SU-DHL-6 (cell line): Measurements from ENCODE around the gene TMEM80.

Experiments used
- H2AFZ ChIP-seq: fragments of 200-600 bp; sonication (generic); 2 replicates; pipeline ENCODE4 v1.6.1; 2014; ENCODE audit warnings: low read depth, mild to moderate bottlenecking, moderate library complexity, mixed read lengths, antibody characterized with exemption, low read length; ENCODE audit not compliant: severe bottlenecking
- H3F3A ChIP-seq: fragments of 200-600 bp; shearing (Covaris generic); 2 replicates; pipeline ENCODE4 v1.6.0; 2016; ENCODE audit warnings: antibody characterized with exemption, mild to moderate bottlenecking; ENCODE audit not compliant: insufficient read depth
- H3K27ac ChIP-seq: fragments of 200-600 bp; sonication (generic); 2 replicates; pipeline ENCODE4 v1.5.1; 2016; ENCODE audit warnings: low read depth, mild to moderate bottlenecking, low read length, moderate library complexity, mixed read lengths
- H3K27me3 ChIP-seq: fragments of 200-600 bp; sonication (generic), shearing (Covaris generic); 2 replicates; pipeline ENCODE4 v1.6.0; 2014; ENCODE audit warnings: mild to moderate bottlenecking, low read length
- H3K36me3 ChIP-seq: fragments of 200-600 bp; sonication (generic); 2 replicates; pipeline ENCODE4 v1.6.1; 2014; ENCODE audit warnings: mild to moderate bottlenecking, low read length, mixed read lengths
- H3K4me2 ChIP-seq: fragments of 300-600, 200-600 bp; shearing (Covaris generic), sonication (generic); 2 replicates; pipeline ENCODE4 v1.6.0; 2014; ENCODE audit warnings: low read length, low read depth, mild to moderate bottlenecking; ENCODE audit not compliant: poor library complexity, severe bottlenecking
- H3K4me3 ChIP-seq: fragments of 200-600 bp; sonication (generic); 2 replicates; pipeline ENCODE4 v1.5.1; 2014; ENCODE audit warnings: antibody characterized with exemption, low read length, mild to moderate bottlenecking, mixed read lengths; ENCODE audit not compliant: insufficient read depth, poor library complexity, severe bottlenecking
- H3K79me2 ChIP-seq: fragments of 200-600 bp; sonication (generic); 2 replicates; pipeline ENCODE4 v1.6.1; 2014; ENCODE audit warnings: mild to moderate bottlenecking, low read length, moderate library complexity; ENCODE audit not compliant: insufficient read depth
- H3K9ac ChIP-seq: fragments of 200-600 bp; sonication (generic); 2 replicates; pipeline ENCODE4 v1.7.0; 2014; ENCODE audit warnings: mild to moderate bottlenecking, low read length
- H3K9me2 ChIP-seq: fragments of 200-600 bp; sonication (generic); replicated peaks from 2 replicates; pipeline ENCODE4 v1.6.1; 2014; ENCODE audit warnings: low read length; ENCODE audit not compliant: insufficient read depth
- H3K9me3 ChIP-seq: fragments of 200-600 bp; sonication (generic); 2 replicates; pipeline ENCODE4 v1.6.1; 2014; ENCODE audit warnings: low read length, mixed read lengths; ENCODE audit not compliant: insufficient read depth
- H4K20me1 ChIP-seq: fragments of 200-600 bp; sonication (generic); 2 replicates; pipeline ENCODE4 v1.6.1; 2014; ENCODE audit warnings: low read depth, mild to moderate bottlenecking, antibody characterized with exemption, low read length, moderate library complexity, mixed read lengths
- CTCF ChIP-seq: fragments of 200-600 bp; sonication (generic); IDR thresholded peaks from one replicate; pipeline ENCODE4 v1.5.1; 2017; ENCODE audit warnings: antibody characterized with exemption, mild to moderate bottlenecking, low read length, moderate library complexity; ENCODE audit not compliant: insufficient read depth, poor library complexity, severe bottlenecking
- EZH2phosphoT487 ChIP-seq: fragments of 200-600 bp; sonication (generic), shearing (Covaris generic); conservative IDR thresholded peaks from 2 replicates; pipeline ENCODE4 v1.6.1; 2018; ENCODE audit warnings: mild to moderate bottlenecking, antibody characterized with exemption, low read length, moderate library complexity, mixed read lengths

Gene TMEM80

GRCh38 chr11:696955-697491 is 1.4 kb downstream of the TMEM80 start:
- H3K9ac ChIP-seq: peak overlapping the region; percentile 94
- H3K4me2 ChIP-seq: peak overlapping the region; percentile 88

DNA sequence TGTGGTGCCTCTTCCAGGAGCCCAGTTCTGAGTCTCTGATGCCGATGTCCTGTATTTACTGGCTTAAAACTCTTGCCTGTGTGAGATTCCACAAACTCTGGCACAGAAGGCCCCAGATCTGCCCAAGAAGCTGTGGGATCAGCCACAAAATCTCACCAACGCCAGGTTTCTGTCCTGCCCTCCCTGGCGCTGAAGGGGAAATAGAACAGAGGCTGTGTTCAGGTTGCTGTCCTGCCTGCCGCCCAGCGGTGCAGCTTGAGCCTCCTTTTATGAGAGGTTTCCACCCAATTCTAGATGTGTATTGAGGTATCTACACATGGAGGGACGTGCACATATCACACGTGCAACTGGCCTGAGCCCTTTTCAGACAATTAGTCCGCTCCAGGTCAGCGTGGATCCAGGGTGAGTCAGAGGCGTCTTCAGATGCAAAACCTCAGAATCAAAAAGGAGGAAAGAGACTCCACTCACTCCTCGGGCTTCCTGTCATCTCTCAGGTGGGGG is 2.2 kb downstream of the TMEM80 start:
- Histone ChIP-seq H3K27ac (no peak overlapping the region), H3F3A (peaks cover 19% of the 10 kb centered on the region), H2AFZ (no peak overlapping the region), H3K9me2 (no peaks in the 10 kb centered on the region), H3K4me2 (no peak overlapping the region), H3K27me3 (no peaks in the 10 kb centered on the region), H3K79me2 (peaks cover 19% of the 10 kb centered on the region), H3K9ac (no peak overlapping the region), H3K36me3 (no peaks in the 10 kb centered on the region), H3K9me3 (no peaks in the 10 kb centered on the region), H4K20me1 (no peaks in the 10 kb centered on the region), H3K4me3 (no peak overlapping the region)
- TF ChIP-seq EZH2phosphoT487 (no peak), CTCF (no peak)

More at GRCh38 chr11:696955-697491, 1.4 kb downstream of the TMEM80 start:
- H3K4me3 ChIP-seq: no peak overlapping the region
- H2AFZ ChIP-seq: no peak overlapping the region
- no peaks in the 10 kb centered on the region for H3K27me3 ChIP-seq
- H3K27ac ChIP-seq: peak overlapping the region; percentile 95
- H3K36me3 ChIP-seq: no peaks in the 10 kb centered on the region
- TF ChIP-seq CTCF: no peak
- TF ChIP-seq EZH2phosphoT487: no peak
- H3K9me3 ChIP-seq: no peaks in the 10 kb centered on the region
- peaks cover 21% of the 10 kb centered on the region for H3K79me2 ChIP-seq
- H3K9me2 ChIP-seq: no peaks in the 10 kb centered on the region
- peaks cover 19% of the 10 kb centered on the region for H3F3A ChIP-seq
- H4K20me1 ChIP-seq: no peaks in the 10 kb centered on the region

DNA sequence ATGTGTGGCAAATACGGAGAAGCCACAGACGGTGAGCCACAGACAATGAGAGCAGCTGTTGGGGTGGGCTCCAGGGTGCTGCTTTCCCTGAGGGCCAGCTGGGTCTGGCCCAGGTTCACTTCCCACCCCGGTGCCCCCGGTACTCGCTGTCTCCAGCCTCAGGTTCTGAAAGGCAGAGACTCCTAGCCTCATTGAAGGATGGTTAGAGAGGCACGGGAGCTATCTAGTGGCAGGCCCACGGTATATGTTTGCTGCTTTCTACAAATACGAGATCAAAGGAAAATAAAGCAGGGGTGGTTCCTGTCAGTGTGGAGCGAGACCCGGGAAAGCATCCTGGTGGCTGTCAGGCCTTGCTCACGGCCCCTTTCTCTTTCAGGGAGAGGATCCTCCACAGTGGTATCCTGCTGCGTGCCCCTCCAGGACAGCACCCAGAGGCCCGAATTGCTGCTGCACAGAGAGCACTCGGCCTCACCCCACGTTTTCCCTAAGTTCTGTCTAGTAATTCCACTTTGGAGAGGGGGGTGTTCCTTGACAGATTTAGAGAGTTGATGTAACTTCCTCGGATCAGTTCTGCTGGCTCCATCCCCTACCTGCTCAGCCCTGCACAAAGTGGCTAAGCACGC is 3.0 kb downstream of the TMEM80 start:
- no peaks in the 10 kb centered on the region for H3K9me2 ChIP-seq
- H3K79me2 ChIP-seq: peaks cover 11% of the 10 kb centered on the region
- no peaks in the 10 kb centered on the region for H3K27me3 ChIP-seq
- no peaks in the 10 kb centered on the region for H3K36me3 ChIP-seq
- H3K4me3 ChIP-seq: no peak overlapping the region
- no peak overlapping the region for H2AFZ ChIP-seq
- no peak overlapping the region for H3K9ac ChIP-seq
- no peak for TF ChIP-seq EZH2phosphoT487
- no peak for TF ChIP-seq CTCF
- no peak overlapping the region for H3K4me2 ChIP-seq
- H3K27ac ChIP-seq: no peak overlapping the region
- no peaks in the 10 kb centered on the region for H4K20me1 ChIP-seq
- H3K9me3 ChIP-seq: no peaks in the 10 kb centered on the region
- peaks cover 19% of the 10 kb centered on the region for H3F3A ChIP-seq
